Measurements from ENCODE around the gene KAZN. TPM values are rescaled to one million over a fixed set of nuclear protein-coding genes. Genes with fewer than 3 reads are reported as not detected.

Gene KAZN
- total RNA-seq, 2 experiments from 2014 or later: 0.22 to 0.55 TPM

GRCh38 chr1:14986168-14986567 is 387.7 kb downstream of the KAZN start:
- intact Hi-C loops (cut with DNase I, micrococcal nuclease): no loop called here
- ChIA-PET POLR2A (no interaction called here), CTCF (interaction anchor here (0.7 kb wide), 1 partner anchor 12 kb away, joined by 3 read pairs; no protein-coding TSS in a partner anchor)
- Mint-ChIP-seq H3K4me1 (ENCODE audit: low read depth) (no peaks in the 10 kb centered on the region), H3K9me3 (no peaks in the 10 kb centered on the region), H3K36me3 (ENCODE audit: low read depth) (no peaks in the 10 kb centered on the region), H3K4me3 (no peak overlapping the region), H3K27me3 (no peaks in the 10 kb centered on the region), H3K27ac (no peak overlapping the region)
- Histone ChIP-seq H3K4me1 (ENCODE audit: insufficient read depth, low read length) (no peaks in the 10 kb centered on the region), H3K9me3 (ENCODE audit: control insufficient read depth in 1 of 2, insufficient read depth in 1 of 2, low read length in 2 of 2) (no peaks in the 10 kb centered on the region), H3K4me3 (ENCODE audit: low read length) (no peak overlapping the region), H3K27me3 (ENCODE audit: control insufficient read depth in 1 of 2, insufficient read depth in 2 of 2, low read length in 2 of 2) (no peaks in the 10 kb centered on the region), H3K36me3 (ENCODE audit: insufficient read depth, low read length) (no peaks in the 10 kb centered on the region), H3K27ac (ENCODE audit: low read depth in 1 of 2, low read length in 2 of 2) (no peak overlapping the region)
- no peak for TF ChIP-seq CTCF (IDR thresholded peaks at IDR 0.05)
- no peak for ATAC-seq (ENCODE audit: poor library complexity)
- no peak for DNase-seq

GRCh38 chr1:14987829-14988603 is 389.5 kb downstream of the KAZN start:
- Histone ChIP-seq H3K27ac (ENCODE audit: low read depth in 1 of 2, low read length in 2 of 2) (no peak overlapping the region), H3K27me3 (ENCODE audit: control insufficient read depth in 1 of 2, insufficient read depth in 2 of 2, low read length in 2 of 2) (no peaks in the 10 kb centered on the region), H3K4me1 (ENCODE audit: insufficient read depth, low read length) (no peaks in the 10 kb centered on the region), H3K9me3 (ENCODE audit: control insufficient read depth in 1 of 2, insufficient read depth in 1 of 2, low read length in 2 of 2) (no peaks in the 10 kb centered on the region), H3K36me3 (ENCODE audit: insufficient read depth, low read length) (no peaks in the 10 kb centered on the region), H3K4me3 (ENCODE audit: low read length) (no peak overlapping the region)
- no peaks in the 10 kb centered on the region for H3K9me3 Mint-ChIP-seq
- no peak for TF ChIP-seq CTCF (IDR thresholded peaks at IDR 0.05)
- CTCF ChIA-PET: no interaction called here
- no peaks in the 10 kb centered on the region for H3K27me3 Mint-ChIP-seq
- no peak overlapping the region for H3K27ac Mint-ChIP-seq
- intact Hi-C loops (cut with DNase I, micrococcal nuclease): no loop called here
- H3K4me3 Mint-ChIP-seq: no peak overlapping the region
- ATAC-seq (ENCODE audit: poor library complexity): no peak
- no peaks in the 10 kb centered on the region for H3K36me3 Mint-ChIP-seq (ENCODE audit: low read depth)
- H3K4me1 Mint-ChIP-seq (ENCODE audit: low read depth): no peaks in the 10 kb centered on the region
- DNase-seq: no peak
- POLR2A ChIA-PET: no interaction called here

- H3K27me3 ChIP-seq (ENCODE audit: control insufficient read depth in 1 of 2, insufficient read depth in 2 of 2, low read length in 2 of 2): no peaks in the 10 kb centered on the region
- Mint-ChIP-seq H3K36me3 (ENCODE audit: low read depth) (no peaks in the 10 kb centered on the region), H3K4me3 (no peak overlapping the region), H3K27me3 (no peaks in the 10 kb centered on the region), H3K9me3 (no peaks in the 10 kb centered on the region), H3K27ac (no peak overlapping the region), H3K4me1 (ENCODE audit: low read depth) (no peaks in the 10 kb centered on the region)
- intact Hi-C loops (cut with DNase I, micrococcal nuclease): no loop called here
- ChIA-PET POLR2A (no interaction called here), CTCF (no interaction called here)
- no peak for TF ChIP-seq CTCF (IDR thresholded peaks at IDR 0.05)
- DNase-seq (no peak), ATAC-seq (ENCODE audit: poor library complexity) (no peak)
- H3K36me3 ChIP-seq (ENCODE audit: insufficient read depth, low read length): no peaks in the 10 kb centered on the region
- H3K9me3 ChIP-seq (ENCODE audit: control insufficient read depth in 1 of 2, insufficient read depth in 1 of 2, low read length in 2 of 2): no peaks in the 10 kb centered on the region
- no peak overlapping the region for H3K27ac ChIP-seq (ENCODE audit: low read depth in 1 of 2, low read length in 2 of 2)
- no peaks in the 10 kb centered on the region for H3K4me1 ChIP-seq (ENCODE audit: insufficient read depth, low read length)
- H3K4me3 ChIP-seq (ENCODE audit: low read length): no peak overlapping the region
Measured at GRCh38 chr1:14988636-14989035, 390.2 kb downstream of the KAZN start.

Measured in CD4-positive, alpha-beta T cell (primary cell).